ENCODE results near the gene OCSTAMP. TPM values are rescaled to one million over a fixed set of nuclear protein-coding genes. Genes with fewer than 3 reads are reported as not detected.

Gene OCSTAMP
- total and polyA plus RNA-seq, 2 donors (not counting 3 experiments of a cell fraction or from before 2014, with no cell fraction given): not detected

DNA sequence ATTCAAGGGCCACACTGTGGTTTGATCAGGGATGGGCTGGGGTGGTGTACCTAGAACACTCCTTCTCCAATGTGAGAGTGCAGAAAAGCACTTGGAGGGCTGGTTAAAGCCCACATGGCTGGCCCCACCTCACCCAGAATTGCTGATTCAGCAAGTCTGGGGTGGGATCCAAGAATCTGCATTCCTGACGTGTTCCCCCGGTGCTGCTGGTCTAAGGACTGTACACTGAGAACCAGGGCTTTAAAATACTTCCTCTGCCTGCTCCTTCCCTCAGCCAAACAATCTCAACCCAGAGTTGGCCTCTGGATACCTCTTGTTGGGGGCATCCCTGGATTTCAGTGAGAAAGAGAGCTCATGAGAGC lies 13.4 kb upstream of the OCSTAMP start:
- no peak overlapping the region for H3K27ac ChIP-seq (ENCODE audit: insufficient read depth, low read depth, low read length)
- H3K9me3 ChIP-seq (replicated peaks; ENCODE audit: control insufficient read depth, insufficient read depth, low read length): no peaks in the 10 kb centered on the region
- intact Hi-C loops (cut with micrococcal nuclease): loop anchor here (1.0 to 2.0 kb wide), 3 partner anchors 43 to 125 kb away; partner anchors contain the start of gene TP53RK
- dilution Hi-C loops (cut with MboI; ENCODE audit: extremely low pct_ligation_motif_present, low sequenced_read_pairs): no loop called here
- no peaks in the 10 kb centered on the region for H3K36me3 ChIP-seq (ENCODE audit: control insufficient read depth in 2 of 2, extremely low read depth in 1 of 2, insufficient read depth in 2 of 2, low read length in 2 of 2)
- POLR2A ChIA-PET: no interaction called here
- no peaks in the 10 kb centered on the region for H3K79me2 ChIP-seq (ENCODE audit: control insufficient read depth, insufficient read depth, low read length)
- TF ChIP-seq MAX (IDR thresholded peaks at IDR 0.05; ENCODE audit: insufficient read depth, insufficient read length) (no peak), JUN (IDR thresholded peaks at IDR 0.05; ENCODE audit: borderline replicate concordance, insufficient read depth, insufficient read length, low read depth) (no peak), GATA2 (IDR thresholded peaks at IDR 0.05; ENCODE audit: insufficient read depth, insufficient read length, low read depth, low read length) (no peak), POLR2AphosphoS5 (IDR thresholded peaks at IDR 0.05; ENCODE audit: insufficient read depth, low read depth, low read length) (no peak), POLR2A (IDR thresholded peaks at IDR 0.05; ENCODE audit: low read depth, low read length) (no peak), FOS (IDR thresholded peaks at IDR 0.05; ENCODE audit: borderline replicate concordance, insufficient read depth, low read length) (no peak), EZH2 (IDR thresholded peaks at IDR 0.05; ENCODE audit: borderline replicate concordance, low read depth, low read length, severe bottlenecking) (no peak), MYC (IDR thresholded peaks at IDR 0.05; ENCODE audit: low read depth, low read length) (no peak)
- TF ChIP-seq, protein P1, sequence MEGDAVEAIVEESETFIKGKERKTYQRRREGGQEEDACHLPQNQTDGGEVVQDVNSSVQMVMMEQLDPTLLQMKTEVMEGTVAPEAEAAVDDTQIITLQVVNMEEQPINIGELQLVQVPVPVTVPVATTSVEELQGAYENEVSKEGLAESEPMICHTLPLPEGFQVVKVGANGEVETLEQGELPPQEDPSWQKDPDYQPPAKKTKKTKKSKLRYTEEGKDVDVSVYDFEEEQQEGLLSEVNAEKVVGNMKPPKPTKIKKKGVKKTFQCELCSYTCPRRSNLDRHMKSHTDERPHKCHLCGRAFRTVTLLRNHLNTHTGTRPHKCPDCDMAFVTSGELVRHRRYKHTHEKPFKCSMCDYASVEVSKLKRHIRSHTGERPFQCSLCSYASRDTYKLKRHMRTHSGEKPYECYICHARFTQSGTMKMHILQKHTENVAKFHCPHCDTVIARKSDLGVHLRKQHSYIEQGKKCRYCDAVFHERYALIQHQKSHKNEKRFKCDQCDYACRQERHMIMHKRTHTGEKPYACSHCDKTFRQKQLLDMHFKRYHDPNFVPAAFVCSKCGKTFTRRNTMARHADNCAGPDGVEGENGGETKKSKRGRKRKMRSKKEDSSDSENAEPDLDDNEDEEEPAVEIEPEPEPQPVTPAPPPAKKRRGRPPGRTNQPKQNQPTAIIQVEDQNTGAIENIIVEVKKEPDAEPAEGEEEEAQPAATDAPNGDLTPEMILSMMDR (IDR thresholded peaks at IDR 0.05; ENCODE audit: extremely low read depth in 1 of 2, insufficient read depth in 1 of 2, low read depth in 1 of 2, low read length in 2 of 2): no peak
- H3K4me3 ChIP-seq (replicated peaks in 1 of 3; ENCODE audit: insufficient read depth in 1 of 3, low read depth in 1 of 3, low read length in 3 of 3): no peak overlapping the region
- H3K9me1 ChIP-seq (replicated peaks; ENCODE audit: control insufficient read depth, extremely low read depth, insufficient read depth, low read length): no peaks in the 10 kb centered on the region
- no peaks in the 10 kb centered on the region for H4K20me1 ChIP-seq (replicated peaks; ENCODE audit: control insufficient read depth, extremely low read depth, insufficient read depth, low read length)
- CTCF ChIA-PET: interaction anchor here (1.6 kb wide), 1 partner anchor 117 kb away, joined by 4 read pairs; no protein-coding TSS in a partner anchor
- peaks cover under 1% of the 10 kb centered on the region for H3K4me1 ChIP-seq (ENCODE audit: control insufficient read depth, extremely low read depth, insufficient read depth, low read length)
- H2AFZ ChIP-seq (ENCODE audit: low read depth, low read length): no peak overlapping the region
- FAIRE-seq (no peak), DNase-seq (ENCODE audit: low read depth, low spot score) (no peak)
- H3K4me2 ChIP-seq (ENCODE audit: insufficient read depth, low read length): no peak overlapping the region
- H3K9ac ChIP-seq (replicated peaks; ENCODE audit: extremely low read depth, insufficient read depth, low read length): no peak overlapping the region
- no peaks in the 10 kb centered on the region for H3K27me3 ChIP-seq (ENCODE audit: control insufficient read depth in 2 of 2, insufficient read depth in 2 of 2, low read length in 2 of 2)
- no TSS peak for BruUV-seq (replicated peaks)

Data from endothelial cell of umbilical vein (primary cell).